HepG2 (cell line): Measurements from ENCODE around the gene TMEM167A. TPM values are rescaled to one million over a fixed set of nuclear protein-coding genes. Genes with fewer than 3 reads are reported as not detected.

ENCODE experiments used
- ATAC-seq: fragments of 200-7000 bp; cut with Tn5 transposase; 3 replicates; pipeline ENCODE4 v1.9.1; 2020; ENCODE audit warnings: mild to moderate bottlenecking, moderate library complexity
- BruUV-seq: library from RNA; stranded (reverse); fragments of 400-500 nt; replicated peaks from 2 replicates; lab custom pipeline; 2021; lab: Mats Ljungman, UMichigan
- CTCF ChIA-PET: fragments of 300-600 bp; formaldehyde crosslinking; extraction: SDS; loops from one replicate; lab custom pipeline; 2021; ENCODE audit warnings: low total read pairs, inconsistent platforms, low intra/inter-chr PET ratio; lab: Yijun Ruan, JAX
- POLR2A ChIA-PET: fragments of 350-600 bp; sonication (Branson Sonifier 250); formaldehyde crosslinking; loops from one replicate; lab custom pipeline; 2020; ENCODE audit warnings: antibody characterized with exemption, inconsistent platforms; lab: Yijun Ruan, JAX
- DNase-seq: peaks from one replicate; pipeline ENCODE4 v3.0.0-alpha.2; 2015; ENCODE audit warnings: low spot score
- FAIRE-seq: peaks from 3 replicates; lab custom pipeline; 2011; peaks lifted over from hg19 to GRCh38; lab: Jason Lieb, UNC
- H2AFZ ChIP-seq: one replicate; pipeline ENCODE4 v1.6.1; 2011; ENCODE audit warnings: low read length, inconsistent platforms
- H3K27ac ChIP-seq: fragments of 300-600 bp; 3 replicates; pipeline ENCODE4 v1.8.0; 2011; ENCODE audit warnings: mixed run types, mild to moderate bottlenecking, mixed read lengths, low read length, inconsistent platforms; ENCODE audit not compliant: insufficient read depth; ENCODE audit errors: extremely low read length
- H3K27me3 ChIP-seq, 2 experiments: fragments of 200-600 bp in 1 of 2; 2 replicates in 1 of 2; 3 replicates in 1 of 2; pipeline versions ENCODE4 v1.6.0 to v1.8.0; 2011; ENCODE audit warnings: low read length in 2 of 2, mild to moderate bottlenecking in 2 of 2, moderate library complexity in 2 of 2, inconsistent platforms in 1 of 2; ENCODE audit not compliant: insufficient read depth in 2 of 2, control insufficient read depth in 1 of 2
- H3K36me3 ChIP-seq, 2 experiments: fragments of 200-600 bp in 1 of 2; replicated peaks in 1 of 2; 2 replicates in 1 of 2; 3 replicates in 1 of 2; pipeline versions ENCODE4 v1.5.1 to v1.8.0; 2011; ENCODE audit warnings: low read length in 2 of 2, inconsistent platforms in 1 of 2; ENCODE audit not compliant: insufficient read depth in 2 of 2, control insufficient read depth in 1 of 2
- H3K4me1 ChIP-seq: 2 replicates; pipeline ENCODE4 v1.5.1; 2012; ENCODE audit warnings: low read length, inconsistent platforms; ENCODE audit not compliant: insufficient read depth
- H3K4me2 ChIP-seq: 2 replicates; pipeline ENCODE4 v1.6.0; 2011; ENCODE audit warnings: low read depth, low read length, inconsistent platforms
- H3K4me3 ChIP-seq, 3 experiments: fragments of 200-600 bp in 1 of 3; sonication (generic), shearing (Covaris generic) in 1 of 3; replicated peaks in 1 of 3; 2 replicates each; pipeline ENCODE4 v1.5.1; 2011 to 2016; ENCODE audit warnings: low read length in 3 of 3, inconsistent platforms in 2 of 3, low read depth in 2 of 3, mild to moderate bottlenecking in 2 of 3, control low read depth in 1 of 3, mixed read lengths in 1 of 3; ENCODE audit not compliant: insufficient read depth in 1 of 3
- H3K79me2 ChIP-seq: one replicate; pipeline ENCODE4 v1.6.1; 2011; ENCODE audit warnings: low read length, inconsistent platforms; ENCODE audit not compliant: insufficient read depth
- H3K9ac ChIP-seq: 2 replicates; pipeline ENCODE4 v1.6.0; 2011; ENCODE audit warnings: mild to moderate bottlenecking, low read depth, low read length, inconsistent platforms; ENCODE audit not compliant: insufficient read depth
- H3K9me3 ChIP-seq: 2 replicates; pipeline ENCODE4 v1.5.1; 2012; ENCODE audit warnings: mild to moderate bottlenecking, low read length
- H4K20me1 ChIP-seq: 2 replicates; pipeline ENCODE4 v1.6.0; 2011; ENCODE audit warnings: inconsistent platforms, mild to moderate bottlenecking, low read length, moderate library complexity; ENCODE audit not compliant: insufficient read depth
- ARHGAP35 ChIP-seq: sonication (generic); formaldehyde crosslinking; IDR thresholded peaks from 2 replicates; pipeline ENCODE4 v1.9.0; 2022; ENCODE audit warnings: mild to moderate bottlenecking, inconsistent platforms, moderate library complexity, missing genetic modification reagents, borderline replicate concordance
- ARID3A ChIP-seq: IDR thresholded peaks from 2 replicates; pipeline ENCODE4 v1.6.1; 2012; ENCODE audit warnings: low read depth, low read length, improper control_type of control experiment
- ERF ChIP-seq: IDR thresholded peaks from 2 replicates; pipeline ENCODE4 v1.6.1; 2018; ENCODE audit warnings: missing biosample characterization, missing genetic modification reagents
- GABPB1 ChIP-seq: IDR thresholded peaks from 2 replicates; pipeline ENCODE4 v1.6.1; 2016; ENCODE audit warnings: mild to moderate bottlenecking, missing genetic modification reagents, moderate library complexity, missing compliant biosample characterization
- GPN1 ChIP-seq: sonication (generic); formaldehyde crosslinking; IDR thresholded peaks from 2 replicates; pipeline ENCODE4 v1.5.1; 2020; ENCODE audit warnings: missing genetic modification reagents, borderline replicate concordance
- HOXD1 ChIP-seq: sonication (generic); formaldehyde crosslinking; IDR thresholded peaks from 2 replicates; pipeline ENCODE4 v1.5.0; 2020; ENCODE audit warnings: missing genetic modification reagents
- PHF8 ChIP-seq: sonication (generic); formaldehyde crosslinking; IDR thresholded peaks from 2 replicates; pipeline ENCODE4 v1.5.0; 2020; ENCODE audit warnings: missing genetic modification reagents
- SNAPC2 ChIP-seq: sonication (generic); formaldehyde crosslinking; IDR thresholded peaks from 2 replicates; pipeline ENCODE4 v1.8.1; 2022; ENCODE audit warnings: mild to moderate bottlenecking, missing genetic modification reagents
- TEAD3 ChIP-seq: optimal IDR thresholded peaks from 2 replicates; pipeline ENCODE3; 2016; ENCODE audit warnings: borderline replicate concordance
- TGIF2 ChIP-seq: IDR thresholded peaks from 2 replicates; pipeline ENCODE4 v1.6.1; 2016; ENCODE audit warnings: control low read depth, missing compliant biosample characterization
- TIGD3 ChIP-seq: sonication (generic); formaldehyde crosslinking; IDR thresholded peaks from 2 replicates; pipeline ENCODE4 v1.5.1; 2020; ENCODE audit warnings: mild to moderate bottlenecking, missing genetic modification reagents, borderline replicate concordance
- ZBTB14 ChIP-seq: sonication (generic); formaldehyde crosslinking; IDR thresholded peaks from 2 replicates; pipeline ENCODE4 v1.4.0; 2020; ENCODE audit warnings: missing genetic modification reagents
- ZNF18 ChIP-seq: sonication (generic); formaldehyde crosslinking; IDR thresholded peaks from 2 replicates; pipeline ENCODE4 v1.8.0; 2022; ENCODE audit warnings: mild to moderate bottlenecking, missing genetic modification reagents; ENCODE audit not compliant: insufficient replicate concordance
- ZNF296 ChIP-seq: sonication (generic); formaldehyde crosslinking; conservative IDR thresholded peaks from 2 replicates; pipeline ENCODE4 v1.5.0; 2020; ENCODE audit warnings: mild to moderate bottlenecking, missing genetic modification reagents
- ZNF737 ChIP-seq: sonication (generic); formaldehyde crosslinking; IDR thresholded peaks from 2 replicates; pipeline ENCODE4 v1.5.0; 2020; ENCODE audit warnings: missing genetic modification reagents, mild to moderate bottlenecking, borderline replicate concordance
- ZNF773 ChIP-seq: sonication (generic); formaldehyde crosslinking; IDR thresholded peaks from 2 replicates; pipeline ENCODE4 v1.4.0; 2020; ENCODE audit warnings: missing genetic modification reagents, borderline replicate concordance
- in situ Hi-C: cut with HindIII; loops from 2 replicates; pipeline ENCODE4 v1.10.0; 2017; ENCODE audit warnings: low pct_unique_long_range_greater_than_20kb; ENCODE audit not compliant: extremely low pct_ligation_motif_present
- intact Hi-C: fragments of 100-400 bp; cut with micrococcal nuclease; formaldehyde crosslinking; loops from one replicate; pipeline ENCODE4 v1.10.0; 2022; ENCODE audit not compliant: unreplicated experiment
- polyA plus RNA-seq, 8 experiments: library from polyadenylated mRNA; depleted of rRNA in 3 of 8; stranded (reverse) in 7 of 8; unstranded in 1 of 8; fragments of >200 nt; fragmentation: Illumina TruSeq in 4 of 8; extraction: Trizol in 4 of 8; gene quantifications; 2 replicates each; pipeline versions ENCODE4 v1.2.1 to v1.2.3, GENCODE V29; 2011 to 2016; ENCODE audit warnings: low read depth in 4 of 8, missing spikeins in 1 of 8, mixed read lengths in 1 of 8; ENCODE audit not compliant: insufficient read depth in 1 of 8
- total RNA-seq, 5 experiments: library from RNA; depleted of rRNA; stranded (reverse); fragments of >200 nt; fragmentation: Illumina TruSeq; extraction: Trizol; gene quantifications; 2 replicates each; pipeline ENCODE4 v1.2.3, GENCODE V29; 2016; ENCODE audit warnings: low read depth in 1 of 5
- TF ChIP-seq, protein P1 (sequence below): sonication (generic); formaldehyde crosslinking; IDR thresholded peaks from 2 replicates; pipeline ENCODE4 v1.5.0; 2020; ENCODE audit warnings: missing genetic modification reagents

The TMEM167A gene
- total and polyA plus RNA-seq, 2 of the 13 experiments (the other 11 are each of a cell fraction or from before 2014, with no cell fraction given): 47.0 to 78.7 TPM

DNA sequence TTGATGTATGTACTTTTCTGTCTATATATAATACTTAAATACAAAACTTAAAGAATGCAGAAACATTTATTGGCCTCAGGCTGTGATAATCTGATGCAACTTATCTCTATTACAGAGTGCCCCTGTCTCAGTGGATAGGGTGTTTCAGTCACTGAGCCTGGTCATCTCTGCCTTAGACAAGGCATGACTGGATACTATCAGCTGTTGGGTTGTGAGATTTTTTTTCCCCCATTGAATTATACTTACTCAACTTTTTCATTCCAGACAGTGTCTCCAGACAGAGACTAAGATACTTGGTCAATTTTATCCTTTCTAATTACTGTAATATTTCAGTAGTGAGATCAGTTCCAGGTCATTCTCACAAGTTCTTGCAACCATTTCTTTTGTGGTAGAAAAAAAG, 26.8 kb upstream of the TMEM167A start:
- DNase-seq (no peak), FAIRE-seq (no peak), ATAC-seq (no peak)
- H2AFZ ChIP-seq: no peak overlapping the region
- BruUV-seq: no TSS peak
- intact Hi-C loops (no loop called here), in situ Hi-C loops (no loop called here)
- H4K20me1 ChIP-seq: no peaks in the 10 kb centered on the region
- no peak overlapping the region for H3K4me2 ChIP-seq
- H3K4me1 ChIP-seq: peaks cover 7% of the 10 kb centered on the region
- H3K9ac ChIP-seq: no peak overlapping the region
- H3K9me3 ChIP-seq: no peaks in the 10 kb centered on the region
- H3K27ac ChIP-seq: no peak overlapping the region
- H3K36me3 ChIP-seq: no peaks in the 10 kb centered on the region
- ChIA-PET POLR2A (no interaction called here), CTCF (no interaction called here)
- H3K79me2 ChIP-seq: no peaks in the 10 kb centered on the region
- no peak overlapping the region for H3K4me3 ChIP-seq
- TF ChIP-seq TEAD3 (CRISPR knock-in tag) (no peak), PHF8 (CRISPR knock-in tag) (no peak), ARID3A (no peak), ZBTB14 (no peak), HOXD1 (no peak), TGIF2 (CRISPR knock-in tag) (no peak), ERF (CRISPR knock-in tag) (no peak), ARHGAP35 (CRISPR knock-in tag) (no peak), ZNF773 (CRISPR knock-in tag) (no peak), GPN1 (CRISPR knock-in tag) (no peak), SNAPC2 (CRISPR knock-in tag) (no peak), TIGD3 (CRISPR knock-in tag) (no peak), ZNF18 (CRISPR knock-in tag) (no peak), ZNF737 (no peak), ZNF296 (CRISPR knock-in tag) (no peak), GABPB1 (no peak)
- TF ChIP-seq, protein P1, sequence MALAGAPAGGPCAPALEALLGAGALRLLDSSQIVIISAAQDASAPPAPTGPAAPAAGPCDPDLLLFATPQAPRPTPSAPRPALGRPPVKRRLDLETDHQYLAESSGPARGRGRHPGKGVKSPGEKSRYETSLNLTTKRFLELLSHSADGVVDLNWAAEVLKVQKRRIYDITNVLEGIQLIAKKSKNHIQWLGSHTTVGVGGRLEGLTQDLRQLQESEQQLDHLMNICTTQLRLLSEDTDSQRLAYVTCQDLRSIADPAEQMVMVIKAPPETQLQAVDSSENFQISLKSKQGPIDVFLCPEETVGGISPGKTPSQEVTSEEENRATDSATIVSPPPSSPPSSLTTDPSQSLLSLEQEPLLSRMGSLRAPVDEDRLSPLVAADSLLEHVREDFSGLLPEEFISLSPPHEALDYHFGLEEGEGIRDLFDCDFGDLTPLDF (CRISPR knock-in tag): no peak
- H3K27me3 ChIP-seq: no peaks in the 10 kb centered on the region
